Dedifferentiated amniotic fluid mesenchymal stem cell (primary cell): Measurements from ENCODE around the gene VPS54.
"Not testable (repeated sequence)": the region's sequence is repeated elsewhere in the genome, so short reads cannot be mapped to it uniquely, and the experiment has no call there.

Source experiments
- DNase-seq: peaks from one replicate; pipeline ENCODE4 v3.0.0-alpha.2; 2016; ENCODE audit errors: extremely low spot score

Gene VPS54

GRCh38 chr2:63872571-63873328 is 146.5 kb downstream of the VPS54 start:
- DNase-seq, result peak; percentile 50

- DNase-seq, result no peak
Observed at GRCh38 chr2:63871864-63872263, 147.4 kb downstream of the VPS54 start.

GRCh38 chr2:63870679-63871078 is 148.5 kb downstream of the VPS54 start:
- DNase-seq, result no peak

- no peak for DNase-seq
Observed at GRCh38 chr2:63866009-63866709, 153.1 kb downstream of the VPS54 start.

GRCh38 chr2:63865159-63865799 is 153.9 kb downstream of the VPS54 start:
- DNase-seq, result no peak

GRCh38 chr2:63863707-63864106 is 155.5 kb downstream of the VPS54 start:
- DNase-seq, result no peak

- DNase-seq, result no peak
Observed at GRCh38 chr2:63862806-63863205, 156.4 kb downstream of the VPS54 start.

- DNase-seq, result peak; percentile 47
Observed at GRCh38 chr2:63861220-63861822, 157.9 kb downstream of the VPS54 start.

GRCh38 chr2:63858291-63858690 is 160.9 kb downstream of the VPS54 start:
- no peak for DNase-seq

GRCh38 chr2:63856303-63856603 is 163.0 kb downstream of the VPS54 start:
- DNase-seq, result no peak

- DNase-seq, result no peak
Observed at GRCh38 chr2:63855418-63856302, 163.6 kb downstream of the VPS54 start.

GRCh38 chr2:63853527-63854310 is 165.5 kb downstream of the VPS54 start:
- DNase-seq, result no peak

- no peak for DNase-seq
Observed at GRCh38 chr2:63851691-63852311, 167.4 kb downstream of the VPS54 start.

- DNase-seq, result no peak
Observed at GRCh38 chr2:63850649-63851048, 168.6 kb downstream of the VPS54 start.

GRCh38 chr2:63850204-63850571 is 169.0 kb downstream of the VPS54 start:
- no peak for DNase-seq

- DNase-seq, result peak; percentile 49
Observed at GRCh38 chr2:63849381-63850203, 169.6 kb downstream of the VPS54 start.

GRCh38 chr2:63847571-63847970 is 171.7 kb downstream of the VPS54 start:
- DNase-seq, result not testable (repeated sequence)

- DNase-seq, result no peak
Observed at GRCh38 chr2:63846487-63846886, 172.7 kb downstream of the VPS54 start.

- no peak for DNase-seq
Observed at GRCh38 chr2:63845866-63846265, 173.4 kb downstream of the VPS54 start.
